ENCODE measurements around the gene ARHGAP33.
"Not testable (repeated sequence)": the region's sequence is repeated elsewhere in the genome, so short reads cannot be mapped to it uniquely, and the experiment has no call there.

ARHGAP33 gene

GRCh38 chr19:35756377-35757230 is 18.8 kb upstream of the ARHGAP33 start, which contains the start of gene HSPB6:
TSS of gene HSPB6 (minus strand) at chr19:35757029. CDS start at chr19:35757008, 21 bp downstream.
- no peak for DNase-seq

GRCh38 chr19:35757231-35757748 is 18.1 kb upstream of the ARHGAP33 start:
- DNase-seq: no peak

- DNase-seq: peak; percentile 97
These were observed 17.4 kb upstream of the ARHGAP33 start, which contains the start of gene PROSER3 for GRCh38 chr19:35757749-35758608. TSS of gene PROSER3 (plus strand) at chr19:35758176. CDS start at chr19:35758216, 40 bp downstream.

- DNase-seq: no peak
These were observed 15.7 kb upstream of the ARHGAP33 start for GRCh38 chr19:35759697-35760096.

- no peak for DNase-seq
These were observed 14.5 kb upstream of the ARHGAP33 start for GRCh38 chr19:35760711-35761349.

- DNase-seq: no peak
These were observed 10.7 kb upstream of the ARHGAP33 start for GRCh38 chr19:35764432-35765315.

- DNase-seq: no peak
These were observed 8.7 kb upstream of the ARHGAP33 start for GRCh38 chr19:35766571-35767104.

- no peak for DNase-seq
These were observed 7.9 kb upstream of the ARHGAP33 start for GRCh38 chr19:35767288-35768081.

- no peak for DNase-seq
These were observed 7.3 kb upstream of the ARHGAP33 start for GRCh38 chr19:35768082-35768421.

GRCh38 chr19:35772362-35772761 is 3.0 kb upstream of the ARHGAP33 start:
- not testable (repeated sequence) for DNase-seq

GRCh38 chr19:35773020-35773806 is 2.2 kb upstream of the ARHGAP33 start:
- no peak for DNase-seq

- no peak for DNase-seq
These were observed 904 bp upstream of the ARHGAP33 start for GRCh38 chr19:35774274-35775045.

GRCh38 chr19:35775046-35775297 is 392 bp upstream of the ARHGAP33 start:
- no peak for DNase-seq

- no peak for DNase-seq
These were observed 881 bp downstream of the ARHGAP33 start for GRCh38 chr19:35776102-35776788.

- DNase-seq: no peak
These were observed 1.9 kb downstream of the ARHGAP33 start for GRCh38 chr19:35777086-35777841.

GRCh38 chr19:35777961-35778360 is 2.6 kb downstream of the ARHGAP33 start:
- no peak for DNase-seq

GRCh38 chr19:35779033-35779432 is 3.7 kb downstream of the ARHGAP33 start:
- DNase-seq: no peak

- no peak for DNase-seq
These were observed 4.7 kb downstream of the ARHGAP33 start for GRCh38 chr19:35780058-35780457.
